HepG2 (cell line): ENCODE results near the gene SNHG17. TPM values are rescaled to one million over a fixed set of nuclear protein-coding genes. Genes with fewer than 3 reads are reported as not detected.

Source experiments
- BRCA1 ChIP-seq: sonication (generic); formaldehyde crosslinking; IDR thresholded peaks from 2 replicates; pipeline ENCODE4 v1.4.0; 2020; ENCODE audit warnings: missing genetic modification reagents
- CC2D1A ChIP-seq: sonication (generic); formaldehyde crosslinking; IDR thresholded peaks from 2 replicates; pipeline ENCODE4 v1.8.1; 2023; ENCODE audit warnings: mild to moderate bottlenecking, missing genetic modification reagents
- CCDC6 ChIP-seq: sonication (generic); formaldehyde crosslinking; IDR thresholded peaks from 2 replicates; pipeline ENCODE4 v1.8.1; 2022; ENCODE audit warnings: mild to moderate bottlenecking, missing genetic modification reagents, moderate library complexity
- CENPBD1 ChIP-seq: sonication (generic); formaldehyde crosslinking; IDR thresholded peaks from 2 replicates; pipeline ENCODE4 v1.8.0; 2022; ENCODE audit warnings: missing genetic modification reagents, low read depth, mild to moderate bottlenecking, borderline replicate concordance
- CSRNP1 ChIP-seq: sonication (generic); formaldehyde crosslinking; IDR thresholded peaks from 2 replicates; pipeline ENCODE4 v1.8.1; 2023; ENCODE audit warnings: mild to moderate bottlenecking, missing genetic modification reagents
- DMAP1 ChIP-seq: IDR thresholded peaks from 2 replicates; pipeline ENCODE4 v1.6.1; 2016
- GATA4 ChIP-seq: sonication (generic); IDR thresholded peaks from 2 replicates; pipeline ENCODE4 v1.6.1; 2016; ENCODE audit warnings: antibody characterized with exemption, low read depth, borderline replicate concordance
- GATAD2A ChIP-seq: IDR thresholded peaks from 2 replicates; pipeline ENCODE4 v1.6.1; 2016
- MEIS1 ChIP-seq: sonication (generic); formaldehyde crosslinking; IDR thresholded peaks from 2 replicates; pipeline ENCODE4 v1.9.0; 2021; ENCODE audit warnings: mild to moderate bottlenecking, missing genetic modification reagents, moderate library complexity, borderline replicate concordance
- NFKBIZ ChIP-seq: IDR thresholded peaks from 2 replicates; pipeline ENCODE4 v1.6.1; 2018; ENCODE audit warnings: missing genetic modification reagents, missing compliant biosample characterization
- PRPF4 ChIP-seq: fragments of 200-400 bp; formaldehyde crosslinking; IDR thresholded peaks from 2 replicates; pipeline ENCODE4 v1.6.1; 2016; ENCODE audit warnings: low read length, low read depth; ENCODE audit not compliant: poor library complexity, severe bottlenecking
- SMAD3 ChIP-seq: sonication (generic); formaldehyde crosslinking; IDR thresholded peaks from 2 replicates; pipeline ENCODE4 v1.4.0; 2020; ENCODE audit warnings: missing genetic modification reagents
- ZBTB20 ChIP-seq: sonication (generic); formaldehyde crosslinking; IDR thresholded peaks from 2 replicates; pipeline ENCODE4 v1.8.1; 2023; ENCODE audit warnings: missing genetic modification reagents, low read depth, mild to moderate bottlenecking, borderline replicate concordance
- ZFP41 ChIP-seq: sonication (generic); formaldehyde crosslinking; IDR thresholded peaks from 2 replicates; pipeline ENCODE4 v1.4.0; 2020; ENCODE audit warnings: mild to moderate bottlenecking, missing genetic modification reagents, borderline replicate concordance
- ZNF143 ChIP-seq: sonication (generic); formaldehyde crosslinking; IDR thresholded peaks from 2 replicates; pipeline ENCODE4 v1.4.0; 2020; ENCODE audit warnings: missing genetic modification reagents
- ZNF282 ChIP-seq: fragments of 450-650 bp; IDR thresholded peaks from 2 replicates; pipeline ENCODE4 v1.6.1; 2018; ENCODE audit not compliant: partially characterized antibody
- ZNF34 ChIP-seq: sonication (generic); formaldehyde crosslinking; IDR thresholded peaks from 2 replicates; pipeline ENCODE4 v1.4.0; 2020; ENCODE audit warnings: mild to moderate bottlenecking, missing genetic modification reagents, borderline replicate concordance
- ZNF383 ChIP-seq: sonication (generic); formaldehyde crosslinking; IDR thresholded peaks from 2 replicates; pipeline ENCODE4 v1.4.0; 2020; ENCODE audit warnings: missing genetic modification reagents, mild to moderate bottlenecking, borderline replicate concordance
- ZNF557 ChIP-seq: sonication (generic); formaldehyde crosslinking; IDR thresholded peaks from 2 replicates; pipeline ENCODE4 v1.4.0; 2020; ENCODE audit warnings: missing genetic modification reagents
- ZNF598 ChIP-seq: sonication (generic); formaldehyde crosslinking; IDR thresholded peaks from 2 replicates; pipeline ENCODE4 v1.5.1; 2020; ENCODE audit warnings: mild to moderate bottlenecking, missing genetic modification reagents, borderline replicate concordance
- ZNF678 ChIP-seq: sonication (generic); formaldehyde crosslinking; IDR thresholded peaks from 2 replicates; pipeline ENCODE4 v1.4.0; 2020; ENCODE audit warnings: mild to moderate bottlenecking, missing genetic modification reagents
- polyA plus RNA-seq, 8 experiments: library from polyadenylated mRNA; depleted of rRNA in 3 of 8; stranded (reverse) in 7 of 8; unstranded in 1 of 8; fragments of >200 nt; fragmentation: Illumina TruSeq in 4 of 8; extraction: Trizol in 4 of 8; gene quantifications; 2 replicates each; pipeline versions ENCODE4 v1.2.1 to v1.2.3, GENCODE V29; 2011 to 2016; ENCODE audit warnings: low read depth in 4 of 8, missing spikeins in 1 of 8, mixed read lengths in 1 of 8; ENCODE audit not compliant: insufficient read depth in 1 of 8
- total RNA-seq, 5 experiments: library from RNA; depleted of rRNA; stranded (reverse); fragments of >200 nt; fragmentation: Illumina TruSeq; extraction: Trizol; gene quantifications; 2 replicates each; pipeline ENCODE4 v1.2.3, GENCODE V29; 2016; ENCODE audit warnings: low read depth in 1 of 5
- TF ChIP-seq, protein P1 (sequence below): sonication (generic); formaldehyde crosslinking; IDR thresholded peaks from 2 replicates; pipeline ENCODE4 v1.8.0; 2022; ENCODE audit warnings: missing genetic modification reagents, mild to moderate bottlenecking, moderate library complexity, borderline replicate concordance
- TF ChIP-seq, protein P2 (sequence below): sonication (generic); formaldehyde crosslinking; IDR thresholded peaks from 2 replicates; pipeline ENCODE4 v1.9.0; 2022; ENCODE audit warnings: missing genetic modification reagents, mild to moderate bottlenecking, borderline replicate concordance
- TF ChIP-seq, protein P3 (sequence below): sonication (generic); formaldehyde crosslinking; IDR thresholded peaks from 2 replicates; pipeline ENCODE4 v1.8.1; 2023; ENCODE audit warnings: missing genetic modification reagents, mild to moderate bottlenecking, borderline replicate concordance

Gene SNHG17
- total and polyA plus RNA-seq, 2 of the 13 experiments (the other 11 are each of a cell fraction or from before 2014, with no cell fraction given), result 26.2 to 41.2 TPM

DNA sequence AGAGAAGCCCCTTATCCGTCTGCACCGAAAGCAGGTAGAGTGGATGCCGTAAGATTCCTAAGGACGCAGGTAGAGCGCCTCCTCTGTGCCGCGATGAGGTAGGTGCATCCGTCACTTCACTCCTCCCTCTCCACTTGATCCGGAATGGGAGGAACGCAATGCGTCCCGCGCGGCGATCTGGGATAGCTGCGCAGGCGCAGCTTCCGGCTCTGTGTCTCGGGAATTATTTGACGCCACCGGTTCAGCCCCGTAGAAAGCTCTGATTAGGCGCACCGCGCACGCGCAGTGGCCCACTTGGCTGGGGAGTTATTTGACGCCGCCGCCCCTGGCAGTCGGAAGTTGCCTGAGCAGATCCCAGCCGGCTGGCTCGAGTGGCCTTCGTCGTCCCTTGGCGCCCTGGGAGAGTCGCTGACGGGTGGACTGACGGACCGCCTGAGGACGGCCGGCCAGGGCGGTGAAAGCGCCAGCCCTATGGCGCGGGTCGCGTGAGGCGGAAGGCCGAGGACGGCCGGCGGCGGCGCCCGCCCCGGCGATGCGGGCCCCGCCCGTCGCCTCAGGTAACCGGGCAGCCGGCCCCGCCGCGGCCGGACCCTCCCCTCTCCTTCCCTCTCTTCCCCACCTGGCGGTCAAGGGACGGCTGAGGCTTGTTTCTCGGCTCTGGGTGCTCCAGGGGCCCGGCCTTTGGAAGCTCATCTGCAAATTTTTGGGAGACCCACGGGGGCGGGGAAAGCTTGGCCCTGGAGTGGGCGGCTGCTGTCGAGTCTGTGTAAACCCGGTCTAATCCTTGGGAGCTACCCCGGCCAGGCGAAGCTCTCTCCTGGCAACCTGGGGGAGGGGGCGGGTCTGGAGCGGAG lies 37.6 kb upstream of the SNHG17 start, which contains the start of gene RALGAPB (continued):
- peak; percentile 60; the same call in 1 of the 2 replicates for TF ChIP-seq MEIS1 (CRISPR knock-in tag)
- no peak for TF ChIP-seq ZNF678 (CRISPR knock-in tag)
- TF ChIP-seq ZNF282, result no peak
- TF ChIP-seq CENPBD1 (CRISPR knock-in tag), result no peak; the same call in 1 of the 2 replicates
- TF ChIP-seq BRCA1 (CRISPR knock-in tag), result peak; percentile 96
- TF ChIP-seq NFKBIZ (CRISPR knock-in tag), result no peak
- peak; percentile 79 for TF ChIP-seq SMAD3 (CRISPR knock-in tag)
- peak; percentile 64; the same call in 1 of the 2 replicates for TF ChIP-seq ZNF383 (CRISPR knock-in tag)
- TF ChIP-seq, protein P1, sequence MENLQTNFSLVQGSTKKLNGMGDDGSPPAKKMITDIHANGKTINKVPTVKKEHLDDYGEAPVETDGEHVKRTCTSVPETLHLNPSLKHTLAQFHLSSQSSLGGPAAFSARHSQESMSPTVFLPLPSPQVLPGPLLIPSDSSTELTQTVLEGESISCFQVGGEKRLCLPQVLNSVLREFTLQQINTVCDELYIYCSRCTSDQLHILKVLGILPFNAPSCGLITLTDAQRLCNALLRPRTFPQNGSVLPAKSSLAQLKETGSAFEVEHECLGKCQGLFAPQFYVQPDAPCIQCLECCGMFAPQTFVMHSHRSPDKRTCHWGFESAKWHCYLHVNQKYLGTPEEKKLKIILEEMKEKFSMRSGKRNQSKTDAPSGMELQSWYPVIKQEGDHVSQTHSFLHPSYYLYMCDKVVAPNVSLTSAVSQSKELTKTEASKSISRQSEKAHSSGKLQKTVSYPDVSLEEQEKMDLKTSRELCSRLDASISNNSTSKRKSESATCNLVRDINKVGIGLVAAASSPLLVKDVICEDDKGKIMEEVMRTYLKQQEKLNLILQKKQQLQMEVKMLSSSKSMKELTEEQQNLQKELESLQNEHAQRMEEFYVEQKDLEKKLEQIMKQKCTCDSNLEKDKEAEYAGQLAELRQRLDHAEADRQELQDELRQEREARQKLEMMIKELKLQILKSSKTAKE (CRISPR knock-in tag), result no peak; the same call in 1 of the 2 replicates
- TF ChIP-seq CCDC6 (CRISPR knock-in tag), result no peak
- TF ChIP-seq DMAP1 (CRISPR knock-in tag), result peak; percentile 71
- TF ChIP-seq, protein P2, sequence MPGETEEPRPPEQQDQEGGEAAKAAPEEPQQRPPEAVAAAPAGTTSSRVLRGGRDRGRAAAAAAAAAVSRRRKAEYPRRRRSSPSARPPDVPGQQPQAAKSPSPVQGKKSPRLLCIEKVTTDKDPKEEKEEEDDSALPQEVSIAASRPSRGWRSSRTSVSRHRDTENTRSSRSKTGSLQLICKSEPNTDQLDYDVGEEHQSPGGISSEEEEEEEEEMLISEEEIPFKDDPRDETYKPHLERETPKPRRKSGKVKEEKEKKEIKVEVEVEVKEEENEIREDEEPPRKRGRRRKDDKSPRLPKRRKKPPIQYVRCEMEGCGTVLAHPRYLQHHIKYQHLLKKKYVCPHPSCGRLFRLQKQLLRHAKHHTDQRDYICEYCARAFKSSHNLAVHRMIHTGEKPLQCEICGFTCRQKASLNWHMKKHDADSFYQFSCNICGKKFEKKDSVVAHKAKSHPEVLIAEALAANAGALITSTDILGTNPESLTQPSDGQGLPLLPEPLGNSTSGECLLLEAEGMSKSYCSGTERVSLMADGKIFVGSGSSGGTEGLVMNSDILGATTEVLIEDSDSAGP (CRISPR knock-in tag), result peak; percentile 90
- peak; percentile 93 for TF ChIP-seq ZNF143 (CRISPR knock-in tag)
- TF ChIP-seq ZNF557 (CRISPR knock-in tag), result peak; percentile 92; the same call in 1 of the 2 replicates
- TF ChIP-seq, protein P3, sequence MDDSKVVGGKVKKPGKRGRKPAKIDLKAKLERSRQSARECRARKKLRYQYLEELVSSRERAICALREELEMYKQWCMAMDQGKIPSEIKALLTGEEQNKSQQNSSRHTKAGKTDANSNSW (CRISPR knock-in tag), result peak; percentile 85; the same call in 1 of the 2 replicates
- TF ChIP-seq GATA4, result peak; percentile 65; the same call in 1 of the 2 replicates
- TF ChIP-seq CSRNP1, result no peak
- 0 out of 2 replicates have a peak, but pooled peaks have one; percentile 9 for TF ChIP-seq CC2D1A
- TF ChIP-seq ZBTB20 (CRISPR knock-in tag), result peak; percentile 54; the same call in 1 of the 2 replicates
- TF ChIP-seq GATAD2A (CRISPR knock-in tag), result peak; percentile 73
- no peak for TF ChIP-seq PRPF4
- TF ChIP-seq ZNF34, result peak; percentile 81; the same call in 1 of the 2 replicates
- peak; percentile 97 for TF ChIP-seq ZNF598 (CRISPR knock-in tag)
- no peak for TF ChIP-seq ZFP41
